ENCODE results near the gene DNMT1.
A peak's percentile ranks its signal among the peaks of the same experiment; 100 is the strongest.
"Not testable (repeated sequence)": the region's sequence is repeated elsewhere in the genome, so short reads cannot be mapped to it uniquely, and the experiment has no call there.

Gene DNMT1

DNA sequence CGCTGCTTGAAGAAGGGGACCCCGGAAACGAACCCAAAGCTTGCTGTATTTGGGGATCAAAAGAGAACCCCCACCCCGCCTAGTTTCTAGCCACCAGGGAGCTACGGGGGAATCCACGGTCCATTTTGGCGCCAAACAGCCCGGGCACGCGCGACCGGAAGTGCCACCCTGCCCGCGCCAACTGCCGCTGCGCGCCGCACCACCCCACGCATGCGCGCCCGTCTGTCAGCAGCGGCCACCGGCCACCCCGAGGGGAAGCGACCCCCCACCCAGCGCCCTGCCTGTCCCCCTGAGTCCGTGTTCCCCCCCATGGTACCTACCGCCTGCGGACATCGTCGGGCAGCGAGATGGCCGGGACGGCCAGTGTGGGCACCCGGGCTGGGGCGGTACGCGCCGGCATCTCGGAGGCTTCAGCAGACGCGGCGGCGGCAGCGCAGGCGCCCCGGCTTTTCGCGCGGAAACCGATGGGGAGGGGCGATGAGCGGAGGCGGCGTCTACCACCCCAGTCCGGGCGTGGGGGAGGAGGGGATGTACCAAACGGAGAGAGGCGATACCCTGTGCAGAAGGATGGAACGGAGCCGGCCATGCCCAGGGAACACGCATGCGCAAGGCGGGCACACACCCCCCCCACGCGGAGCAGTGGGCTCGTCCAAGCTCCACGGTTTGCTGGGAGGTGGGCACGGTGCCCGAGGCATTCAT, at the start of gene DNMT1:
DNMT1 (minus strand) TSS at position 454 of the 699 bp plus-strand sequence; CDS start at position 400, 54 bp downstream.
- TF ChIP-seq CTCF (IDR thresholded peaks at IDR 0.05; ENCODE audit: borderline replicate concordance, control extremely low read depth, extremely low read depth, insufficient read depth, missing control alignments): no peak
- in situ Hi-C loops (cut with MboI; ENCODE audit: low sequenced_read_pairs, unreplicated experiment): no loop called here
- DNase-seq (ENCODE audit: low spot score): peak; percentile 100

GRCh38 chr19:10243606-10244005, 48.9 kb upstream of the DNMT1 start:
- no peak for DNase-seq (ENCODE audit: low spot score)
- TF ChIP-seq CTCF (IDR thresholded peaks at IDR 0.05; ENCODE audit: borderline replicate concordance, control extremely low read depth, extremely low read depth, insufficient read depth, missing control alignments): no peak
- in situ Hi-C loops (cut with MboI; ENCODE audit: low sequenced_read_pairs, unreplicated experiment): loop anchor here (25.0 kb wide), 1 partner anchor 306 kb away; the partner anchor contains the start of gene OLFM2

DNA sequence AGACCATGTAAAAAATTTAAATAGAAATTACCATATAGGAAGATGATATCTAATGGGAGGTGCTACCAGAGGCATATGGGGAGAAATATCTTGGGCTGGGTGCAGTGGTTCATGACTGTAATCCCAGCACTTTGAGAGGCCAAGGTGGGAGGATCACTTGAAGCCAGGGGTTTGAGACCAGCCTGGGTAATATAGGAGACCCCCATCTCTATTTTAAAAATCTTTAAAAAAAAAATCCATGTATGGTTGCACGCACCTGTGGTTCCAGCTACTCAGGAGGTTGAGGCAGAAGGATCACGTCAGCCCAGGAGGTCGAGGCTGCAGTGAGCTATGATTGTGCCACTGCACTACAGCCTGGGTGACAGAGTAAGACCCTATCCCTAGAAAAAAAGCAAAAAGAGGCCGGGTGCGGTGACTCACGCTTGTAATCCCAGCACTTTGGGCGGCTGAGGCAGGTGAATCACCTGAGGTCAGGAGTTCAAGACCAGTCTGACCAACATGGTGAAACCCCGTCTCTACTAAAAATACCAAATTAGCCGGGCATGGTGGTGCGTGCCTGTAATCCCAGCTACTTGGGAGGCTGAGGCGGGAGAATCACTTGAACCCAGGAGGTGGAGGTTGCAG, 47.2 kb upstream of the DNMT1 start:
- in situ Hi-C loops (cut with MboI; ENCODE audit: low sequenced_read_pairs, unreplicated experiment): loop anchor here (25.0 kb wide), 1 partner anchor 305 kb away; the partner anchor contains the start of gene OLFM2
- DNase-seq (ENCODE audit: low spot score): not testable (repeated sequence)

DNA sequence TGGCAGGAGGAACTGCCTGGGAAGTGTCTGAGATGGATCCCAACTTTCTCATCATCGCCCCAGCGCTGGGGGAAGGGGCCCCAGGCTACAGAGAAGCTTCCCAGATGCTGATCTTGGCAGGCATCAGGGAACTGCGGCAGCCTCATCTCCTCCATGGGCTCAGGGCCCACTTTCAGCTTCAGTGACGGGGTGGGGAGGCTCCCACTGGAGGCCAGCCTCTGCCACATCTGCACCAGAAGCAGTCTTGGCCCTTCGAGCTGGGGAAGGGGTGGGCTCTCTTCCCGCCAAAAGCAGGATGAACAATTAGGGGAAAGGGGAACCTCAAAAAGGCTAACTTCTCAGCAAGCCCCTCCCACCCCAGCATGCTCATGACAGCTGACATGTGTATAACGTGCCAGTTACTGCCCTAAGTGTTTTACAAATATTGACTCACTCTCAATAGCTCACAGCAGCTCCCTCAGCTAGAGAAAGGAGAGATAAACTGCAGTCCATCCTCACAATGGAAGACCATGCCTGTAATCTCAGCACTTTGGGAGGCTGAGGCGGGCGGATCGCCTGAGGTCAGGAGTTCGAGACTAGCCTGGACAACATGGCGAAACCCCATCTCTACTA, 43.5 kb upstream of the DNMT1 start:
- no peak for TF ChIP-seq CTCF (IDR thresholded peaks at IDR 0.05; ENCODE audit: borderline replicate concordance, control extremely low read depth, extremely low read depth, insufficient read depth, missing control alignments)
- in situ Hi-C loops (cut with MboI; ENCODE audit: low sequenced_read_pairs, unreplicated experiment): loop anchor here (25.0 kb wide), 1 partner anchor 301 kb away; the partner anchor contains the start of gene OLFM2
- DNase-seq (ENCODE audit: low spot score): no peak

GRCh38 chr19:10237702-10238101, 42.9 kb upstream of the DNMT1 start:
- DNase-seq (ENCODE audit: low spot score): no peak
- no peak for TF ChIP-seq CTCF (IDR thresholded peaks at IDR 0.05; ENCODE audit: borderline replicate concordance, control extremely low read depth, extremely low read depth, insufficient read depth, missing control alignments)
- in situ Hi-C loops (cut with MboI; ENCODE audit: low sequenced_read_pairs, unreplicated experiment): loop anchor here (25.0 kb wide), 1 partner anchor 300 kb away; the partner anchor contains the start of gene OLFM2

- in situ Hi-C loops (cut with MboI; ENCODE audit: low sequenced_read_pairs, unreplicated experiment): loop anchor here (25.0 kb wide), 1 partner anchor 298 kb away; the partner anchor contains the start of gene OLFM2
- DNase-seq (ENCODE audit: low spot score): not testable (repeated sequence)
Measured at GRCh38 chr19:10235409-10235808, 40.7 kb upstream of the DNMT1 start.

GRCh38 chr19:10235003-10235402, 40.2 kb upstream of the DNMT1 start:
- no peak for TF ChIP-seq CTCF (IDR thresholded peaks at IDR 0.05; ENCODE audit: borderline replicate concordance, control extremely low read depth, extremely low read depth, insufficient read depth, missing control alignments)
- DNase-seq (ENCODE audit: low spot score): no peak
- in situ Hi-C loops (cut with MboI; ENCODE audit: low sequenced_read_pairs, unreplicated experiment): loop anchor here (25.0 kb wide), 1 partner anchor 298 kb away; the partner anchor contains the start of gene OLFM2

All from GM13976 (cell line).